BLaER1 treated with 17β-estradiol and CSF1 and Interleukin-3, amounts not matched to agents 10 nM and 100 nM (cell line): ENCODE results near the gene LAMTOR5.

ENCODE experiments used
- H3K27ac ChIP-seq, 11 experiments: shearing (Covaris generic); formaldehyde crosslinking; 2 replicates each; pipeline ENCODE4 v1.8.1; 2022
- H3K27me3 ChIP-seq, 11 experiments: shearing (Covaris generic); formaldehyde crosslinking; 2 replicates each; pipeline ENCODE4 v1.8.1; 2022
- H3K36me3 ChIP-seq, 11 experiments: shearing (Covaris generic); formaldehyde crosslinking; 2 replicates each; pipeline ENCODE4 v1.8.1; 2022
- H3K4me1 ChIP-seq, 10 experiments: shearing (Covaris generic); formaldehyde crosslinking; 2 replicates each; pipeline ENCODE4 v1.8.1; 2022
- H3K4me2 ChIP-seq, 11 experiments: shearing (Covaris generic); formaldehyde crosslinking; 2 replicates each; pipeline ENCODE4 v1.8.1; 2022
- H3K4me3 ChIP-seq, 10 experiments: shearing (Covaris generic); formaldehyde crosslinking; 2 replicates each; pipeline ENCODE4 v1.8.1; 2022
- H3K9ac ChIP-seq, 11 experiments: shearing (Covaris generic); formaldehyde crosslinking; 2 replicates each; pipeline ENCODE4 v1.8.1; 2022
- H3K9me3 ChIP-seq, 11 experiments: shearing (Covaris generic); formaldehyde crosslinking; replicated peaks in 1 of 11; 2 replicates each; pipeline ENCODE4 v1.8.1; 2022
- H4K20me1 ChIP-seq, 11 experiments: shearing (Covaris generic); formaldehyde crosslinking; 2 replicates each; pipeline ENCODE4 v1.8.1; 2022
- Cebpa-rat ChIP-seq, 11 experiments: shearing (Covaris generic); IDR thresholded peaks; 2 replicates each; pipeline ENCODE4 v1.8.1; 2022

Gene LAMTOR5

DNA sequence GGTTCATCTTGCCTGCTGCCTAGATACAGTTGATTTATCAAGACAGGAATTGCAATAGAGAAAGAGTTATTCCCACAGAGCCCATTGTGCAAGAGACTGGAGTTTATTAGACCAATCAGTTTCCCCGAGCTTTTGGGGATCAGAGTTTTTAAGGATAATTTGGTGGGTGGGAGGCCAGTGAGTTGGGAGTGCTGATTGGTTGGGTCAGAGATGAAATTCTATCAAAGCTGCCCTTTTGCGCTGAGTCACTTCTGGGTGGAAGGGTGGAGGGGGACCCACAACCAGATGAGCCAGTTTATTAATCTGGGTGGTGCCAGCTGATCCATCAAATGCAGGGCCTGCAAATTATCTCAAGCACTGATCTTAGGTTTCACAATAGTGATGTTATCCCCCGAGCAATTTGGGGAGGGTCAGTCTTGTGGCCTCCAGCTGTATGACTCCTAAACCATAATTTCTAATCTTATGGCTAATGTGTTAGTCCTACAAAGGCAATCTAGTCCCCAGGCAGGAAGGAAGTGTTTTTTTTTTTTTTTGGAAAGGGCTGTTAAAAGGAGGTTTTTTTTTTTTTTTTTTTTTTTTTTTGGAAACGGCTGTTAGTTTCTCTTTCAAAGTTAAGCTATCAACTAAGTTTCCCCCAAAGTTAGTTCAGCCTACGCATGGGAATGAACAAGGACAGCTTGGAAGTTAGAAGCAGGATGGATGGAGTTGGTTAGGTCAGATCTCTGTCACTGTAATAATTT lies 24.1 kb downstream of the LAMTOR5 start:
- peak in 2 of 11 experiments; percentile 44 to 54; a peak in 2 of 22 replicates for TF ChIP-seq Cebpa-rat (IDR thresholded peaks at IDR 0.05)
- H4K20me1 ChIP-seq = no peaks in the 10 kb centered on the region
- peaks cover 28 to 69% (median 62%) of the 10 kb centered on the region in 10 experiments for H3K4me1 ChIP-seq
- peaks cover 4 to 48% (median 19%) of the 10 kb centered on the region in 11 experiments; a peak in 18 of 22 replicates for H3K36me3 ChIP-seq
- H3K4me3 ChIP-seq = peak overlapping the region in 5 of 10 experiments; percentile 3 to 47 (median 23); a peak in 4 of 20 replicates
- H3K9me3 ChIP-seq = no peaks in the 10 kb centered on the region
- peak overlapping the region; percentile 59 to 91 (median 84) for H3K4me2 ChIP-seq
- H3K27me3 ChIP-seq = no peaks in the 10 kb centered on the region
- H3K27ac ChIP-seq = peak overlapping the region in 10 of 11 experiments; percentile 59 to 79 (median 76); a peak in 21 of 22 replicates
- H3K9ac ChIP-seq = peak overlapping the region in 10 of 11 experiments; percentile 36 to 67 (median 58); a peak in 15 of 22 replicates

DNA sequence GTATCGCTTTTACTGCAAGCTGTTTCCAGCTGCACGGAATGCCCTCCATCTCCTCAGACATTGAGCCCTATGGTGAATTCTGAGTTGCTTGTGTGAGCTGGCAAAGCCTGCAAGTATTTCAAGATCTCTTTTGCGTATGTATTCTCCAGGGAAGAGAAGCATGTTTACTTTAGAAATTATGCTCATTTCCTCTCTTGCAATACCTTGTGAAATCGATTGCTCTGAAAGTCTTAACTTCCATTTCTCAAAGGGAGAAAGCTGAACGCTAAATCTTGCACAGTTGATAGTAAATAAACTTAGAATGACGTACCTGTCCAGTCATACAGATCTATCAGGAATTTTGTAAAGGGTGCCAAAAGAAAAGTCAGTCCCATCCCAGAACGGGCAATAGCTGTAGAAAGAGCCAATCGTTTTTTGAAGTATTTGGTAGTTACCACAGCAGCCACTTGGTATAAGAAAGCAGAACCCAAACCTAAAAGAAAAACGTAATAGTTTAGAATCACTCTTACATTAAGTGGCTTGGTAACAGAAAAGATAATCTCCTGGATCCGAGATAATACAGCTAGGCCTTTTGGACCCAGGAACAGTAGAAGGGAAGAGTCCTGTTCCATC lies 26.7 kb downstream of the LAMTOR5 start:
- Histone ChIP-seq H3K4me2 (peak overlapping the region in 8 of 11 experiments; percentile 14 to 51 (median 38); a peak in 15 of 22 replicates), H3K4me1 (peaks cover 42 to 94% (median 79%) of the 10 kb centered on the region in 10 experiments), H4K20me1 (no peaks in the 10 kb centered on the region), H3K4me3 (no peak overlapping the region), H3K9ac (peak overlapping the region in 6 of 11 experiments; percentile 21 to 32 (median 28); a peak in 9 of 22 replicates), H3K36me3 (peaks cover 10 to 64% (median 39%) of the 10 kb centered on the region in 11 experiments; a peak in 21 of 22 replicates), H3K9me3 (no peaks in the 10 kb centered on the region), H3K27me3 (no peaks in the 10 kb centered on the region), H3K27ac (peak overlapping the region in 9 of 11 experiments; percentile 52 to 79 (median 76); a peak in 18 of 22 replicates)
- peak in 7 of 11 experiments; percentile 22 to 76 (median 49); a peak in 8 of 22 replicates for TF ChIP-seq Cebpa-rat (IDR thresholded peaks at IDR 0.05)

DNA sequence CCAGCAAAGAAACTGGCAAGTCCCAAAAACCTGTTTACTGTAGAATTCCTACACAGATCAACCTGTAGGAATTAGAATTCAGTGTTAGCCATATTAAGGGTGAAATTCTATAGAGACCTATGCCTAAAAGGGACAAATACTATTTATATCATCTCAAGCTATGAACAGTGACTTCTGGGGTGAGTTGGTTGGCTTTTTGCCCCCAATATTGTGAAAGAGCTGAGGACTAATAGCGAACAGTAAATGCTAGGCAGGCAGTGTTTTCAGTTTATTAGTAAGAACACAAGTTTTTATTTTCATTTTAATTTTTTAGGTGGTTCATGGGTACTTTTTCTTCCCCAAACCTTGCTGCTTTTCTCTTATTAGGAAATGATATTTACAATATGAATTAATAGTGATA lies 32.0 kb downstream of the LAMTOR5 start:
- no peak overlapping the region for H3K9ac ChIP-seq
- H3K27me3 ChIP-seq = no peaks in the 10 kb centered on the region
- no peak overlapping the region for H3K27ac ChIP-seq
- H3K4me3 ChIP-seq = no peak overlapping the region
- H3K4me1 ChIP-seq = peaks cover 15 to 44% (median 32%) of the 10 kb centered on the region in 10 experiments
- TF ChIP-seq Cebpa-rat (IDR thresholded peaks at IDR 0.05) = no peak
- H3K9me3 ChIP-seq = no peaks in the 10 kb centered on the region
- peaks cover 54 to 96% (median 82%) of the 10 kb centered on the region in 11 experiments for H3K36me3 ChIP-seq
- H4K20me1 ChIP-seq = peaks cover 0 to 14% (median 0%) of the 10 kb centered on the region in 11 experiments; a peak in 5 of 22 replicates
- no peak overlapping the region for H3K4me2 ChIP-seq

- H3K4me3 ChIP-seq = no peak overlapping the region
- peaks cover 64 to 100% (median 89%) of the 10 kb centered on the region in 11 experiments for H3K36me3 ChIP-seq
- H4K20me1 ChIP-seq = peaks cover 0 to 54% (median 16%) of the 10 kb centered on the region in 11 experiments; a peak in 15 of 22 replicates
- no peak overlapping the region for H3K27ac ChIP-seq
- no peaks in the 10 kb centered on the region for H3K4me1 ChIP-seq
- H3K27me3 ChIP-seq = no peaks in the 10 kb centered on the region
- TF ChIP-seq Cebpa-rat (IDR thresholded peaks at IDR 0.05) = no peak
- H3K9me3 ChIP-seq = no peaks in the 10 kb centered on the region
- H3K9ac ChIP-seq = no peak overlapping the region
- H3K4me2 ChIP-seq = no peak overlapping the region
Measured at GRCh38 chr1:110370827-110371226, 36.7 kb downstream of the LAMTOR5 start.

GRCh38 chr1:110364221-110364620 lies 43.3 kb downstream of the LAMTOR5 start:
- no peak overlapping the region for H3K27ac ChIP-seq
- peaks cover 57 to 100% (median 91%) of the 10 kb centered on the region in 11 experiments for H3K36me3 ChIP-seq
- no peak overlapping the region for H3K4me3 ChIP-seq
- no peak overlapping the region for H3K4me2 ChIP-seq
- no peak overlapping the region for H3K9ac ChIP-seq
- TF ChIP-seq Cebpa-rat (IDR thresholded peaks at IDR 0.05) = no peak
- H3K4me1 ChIP-seq = peaks cover 0 to 9% (median 0%) of the 10 kb centered on the region in 10 experiments; a peak in 3 of 20 replicates
- peaks cover 0 to 82% (median 32%) of the 10 kb centered on the region in 11 experiments; a peak in 17 of 22 replicates for H4K20me1 ChIP-seq
- H3K27me3 ChIP-seq = no peaks in the 10 kb centered on the region
- no peaks in the 10 kb centered on the region for H3K9me3 ChIP-seq

DNA sequence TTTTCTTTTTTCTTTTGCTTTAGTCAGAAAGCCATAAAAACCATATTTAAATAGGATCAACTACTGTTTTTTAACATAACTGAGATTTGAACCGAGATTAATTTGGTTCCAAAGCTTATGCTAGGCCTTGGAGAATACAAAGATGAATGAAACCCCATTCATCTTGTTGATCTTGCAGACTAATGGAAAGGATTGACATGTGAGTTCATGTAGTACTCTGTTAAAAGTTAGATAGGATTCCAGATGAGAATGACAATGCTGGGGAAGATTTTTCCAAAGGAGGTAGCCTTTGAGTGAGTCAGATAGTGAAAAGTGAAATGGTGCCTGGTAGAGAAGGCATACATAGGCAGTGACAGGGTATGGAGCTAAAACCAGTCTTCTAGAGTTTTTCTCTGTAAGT lies 45.6 kb downstream of the LAMTOR5 start:
- Histone ChIP-seq H3K9ac (no peak overlapping the region), H3K27ac (no peak overlapping the region), H3K4me3 (no peak overlapping the region), H3K4me2 (no peak overlapping the region), H4K20me1 (peaks cover 0 to 87% (median 38%) of the 10 kb centered on the region in 11 experiments; a peak in 17 of 22 replicates), H3K4me1 (peaks cover 0 to 9% (median 0%) of the 10 kb centered on the region in 10 experiments; a peak in 3 of 20 replicates), H3K27me3 (no peaks in the 10 kb centered on the region), H3K36me3 (peaks cover 65 to 100% (median 93%) of the 10 kb centered on the region in 11 experiments), H3K9me3 (no peaks in the 10 kb centered on the region)
- TF ChIP-seq Cebpa-rat (IDR thresholded peaks at IDR 0.05) = no peak

GRCh38 chr1:110360431-110360830 lies 47.1 kb downstream of the LAMTOR5 start:
- TF ChIP-seq Cebpa-rat (IDR thresholded peaks at IDR 0.05) = no peak
- H3K4me2 ChIP-seq = 0 out of 22 replicates have a peak overlapping the region, but pooled peaks of 1 of the 11 experiments have one; percentile 6
- no peaks in the 10 kb centered on the region for H3K27me3 ChIP-seq
- no peak overlapping the region for H3K27ac ChIP-seq
- no peak overlapping the region for H3K9ac ChIP-seq
- H4K20me1 ChIP-seq = peaks cover 3 to 88% (median 48%) of the 10 kb centered on the region in 11 experiments; a peak in 17 of 22 replicates
- peaks cover 0 to 9% (median 0%) of the 10 kb centered on the region in 10 experiments; a peak in 3 of 20 replicates for H3K4me1 ChIP-seq
- H3K36me3 ChIP-seq = peaks cover 68 to 100% (median 93%) of the 10 kb centered on the region in 11 experiments
- no peak overlapping the region for H3K4me3 ChIP-seq
- no peaks in the 10 kb centered on the region for H3K9me3 ChIP-seq

DNA sequence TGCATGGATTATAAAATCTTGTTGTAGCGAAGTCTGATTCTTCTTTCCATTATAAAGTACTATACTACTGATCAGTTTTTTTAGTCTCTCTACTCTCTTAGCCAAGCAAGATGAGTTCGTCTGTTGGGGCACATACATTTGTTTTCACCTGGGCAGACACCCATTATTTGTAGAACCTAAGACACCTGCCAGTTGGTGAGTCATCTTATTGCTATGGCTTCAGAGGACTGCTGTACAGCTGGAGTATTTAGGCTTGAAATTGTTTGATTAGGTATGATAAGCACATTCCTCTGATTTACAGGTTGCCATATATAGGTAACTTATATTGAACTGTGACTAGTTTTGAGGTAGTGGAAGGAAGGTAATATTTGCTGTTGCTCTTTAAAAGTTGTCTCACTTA lies 51.1 kb downstream of the LAMTOR5 start:
- H3K9me3 ChIP-seq = no peaks in the 10 kb centered on the region
- no peak overlapping the region for H3K4me3 ChIP-seq
- H3K27ac ChIP-seq = no peak overlapping the region
- no peak for TF ChIP-seq Cebpa-rat (IDR thresholded peaks at IDR 0.05)
- peaks cover 5 to 99% (median 82%) of the 10 kb centered on the region in 11 experiments; a peak in 21 of 22 replicates for H4K20me1 ChIP-seq
- peaks cover 0 to 9% (median 0%) of the 10 kb centered on the region in 10 experiments; a peak in 3 of 20 replicates for H3K4me1 ChIP-seq
- H3K9ac ChIP-seq = no peak overlapping the region
- H3K4me2 ChIP-seq = no peak overlapping the region
- peaks cover 40 to 100% (median 91%) of the 10 kb centered on the region in 11 experiments for H3K36me3 ChIP-seq
- no peaks in the 10 kb centered on the region for H3K27me3 ChIP-seq
